GM21737 (cell line): ENCODE measurements around the gene CELSR3.

Source experiments
- ATAC-seq: cut with Tn5 transposase; IDR thresholded peaks from one replicate; pipeline ENCODE4 v1.9.1; 2021; ENCODE audit warnings: mild to moderate bottlenecking, moderate library complexity; ENCODE audit not compliant: unreplicated experiment

The CELSR3 gene

GRCh38 chr3:48686538-48687219 lies 24.0 kb upstream of the CELSR3 start:
- ATAC-seq: no peak

GRCh38 chr3:48685603-48686511 lies 23.2 kb upstream of the CELSR3 start, which contains the start of gene NCKIPSD:
Gene NCKIPSD, minus strand, starts transcription at chr3:48685915. Its CDS starts 108 bp downstream, at chr3:48685807.
- peak; percentile 71 for ATAC-seq

- ATAC-seq: peak; percentile 0
Observed at GRCh38 chr3:48685293-48685602, 22.6 kb upstream of the CELSR3 start.

GRCh38 chr3:48684480-48685143 lies 21.9 kb upstream of the CELSR3 start:
- no peak for ATAC-seq

DNA sequence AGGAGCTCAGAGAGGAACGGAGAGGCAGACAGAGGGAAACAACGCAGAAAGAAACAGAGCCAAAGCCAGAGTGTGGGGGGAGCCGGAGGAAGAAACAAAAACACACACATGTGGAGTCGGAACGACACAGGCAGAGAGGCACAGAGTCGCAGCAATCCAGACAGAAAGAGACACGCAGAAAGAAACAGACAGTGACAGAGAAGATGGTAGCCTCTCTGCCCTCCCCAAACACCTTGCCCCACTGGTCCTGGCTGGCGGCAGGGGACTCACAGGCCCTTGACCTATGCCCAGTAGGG lies 21.3 kb upstream of the CELSR3 start:
- ATAC-seq: no peak

DNA sequence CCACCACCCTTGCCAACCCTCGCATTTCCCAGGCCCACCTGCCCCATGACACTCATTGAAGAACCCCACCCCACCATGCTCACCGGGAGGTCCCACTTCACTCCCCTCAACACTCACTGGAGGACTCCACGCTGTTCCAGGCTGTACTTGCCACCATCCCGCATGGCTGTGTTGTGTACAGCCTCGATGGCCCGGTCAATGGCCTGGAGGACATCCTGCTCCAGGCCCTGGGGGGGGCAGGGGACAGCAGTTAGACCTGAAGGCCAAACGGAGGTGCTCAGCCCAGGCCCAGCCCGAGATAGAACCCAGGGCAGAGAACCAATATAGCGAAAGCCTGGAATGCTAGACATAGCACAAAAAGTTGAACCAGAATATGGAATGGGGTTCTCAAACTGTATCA lies 20.1 kb upstream of the CELSR3 start:
- ATAC-seq: no peak

- ATAC-seq: no peak
Observed at GRCh38 chr3:48681974-48682610, 19.4 kb upstream of the CELSR3 start.

GRCh38 chr3:48681541-48681880 lies 18.8 kb upstream of the CELSR3 start:
- ATAC-seq: no peak

GRCh38 chr3:48680811-48681540 lies 18.3 kb upstream of the CELSR3 start:
- ATAC-seq: no peak

DNA sequence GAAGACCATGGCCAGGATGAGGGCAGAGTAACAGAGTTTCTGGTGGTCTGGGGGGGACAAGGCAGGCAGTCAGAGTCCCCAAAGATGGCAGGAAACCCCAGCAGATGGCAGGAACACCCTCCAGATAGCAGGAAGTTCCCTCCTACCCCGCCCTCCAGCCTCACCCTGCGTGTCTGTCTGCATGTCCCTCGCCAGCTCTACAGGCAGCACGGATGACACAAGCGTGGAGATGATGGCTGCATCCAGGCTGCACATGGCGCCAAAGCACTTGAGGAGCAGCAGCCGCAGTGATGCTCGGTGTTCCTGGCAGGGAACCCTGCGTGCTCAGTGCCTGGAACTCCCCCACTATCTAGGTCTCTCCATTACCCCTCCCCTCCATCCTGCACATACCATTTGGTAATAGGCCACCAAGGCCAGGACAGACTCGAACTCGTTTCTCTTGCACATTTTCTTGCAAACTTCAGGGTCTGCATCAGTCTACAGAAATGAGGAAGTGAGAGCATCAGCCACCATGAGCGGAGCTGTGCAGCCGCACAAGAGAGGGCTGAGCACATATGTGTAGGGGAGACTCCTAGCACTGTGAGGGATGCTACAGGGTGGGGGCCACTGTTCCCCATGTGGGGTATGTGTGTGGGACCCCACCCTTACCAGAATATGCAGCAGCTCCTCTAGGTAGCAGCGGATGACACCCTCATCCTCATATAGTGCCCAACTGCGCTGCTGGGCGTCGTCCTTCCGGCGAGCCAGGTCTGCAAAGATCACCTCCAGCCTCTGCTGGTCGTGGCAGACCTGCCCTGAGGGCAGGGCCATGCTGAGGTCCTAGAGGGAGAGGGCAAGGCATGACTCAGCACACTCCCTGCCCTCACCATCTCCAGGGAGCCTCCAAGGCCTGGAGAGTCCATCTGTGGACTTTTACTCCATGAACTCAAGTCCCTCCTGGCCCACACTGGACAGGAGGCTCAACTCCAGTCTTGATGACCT lies 17.0 kb upstream of the CELSR3 start:
- no peak for ATAC-seq

DNA sequence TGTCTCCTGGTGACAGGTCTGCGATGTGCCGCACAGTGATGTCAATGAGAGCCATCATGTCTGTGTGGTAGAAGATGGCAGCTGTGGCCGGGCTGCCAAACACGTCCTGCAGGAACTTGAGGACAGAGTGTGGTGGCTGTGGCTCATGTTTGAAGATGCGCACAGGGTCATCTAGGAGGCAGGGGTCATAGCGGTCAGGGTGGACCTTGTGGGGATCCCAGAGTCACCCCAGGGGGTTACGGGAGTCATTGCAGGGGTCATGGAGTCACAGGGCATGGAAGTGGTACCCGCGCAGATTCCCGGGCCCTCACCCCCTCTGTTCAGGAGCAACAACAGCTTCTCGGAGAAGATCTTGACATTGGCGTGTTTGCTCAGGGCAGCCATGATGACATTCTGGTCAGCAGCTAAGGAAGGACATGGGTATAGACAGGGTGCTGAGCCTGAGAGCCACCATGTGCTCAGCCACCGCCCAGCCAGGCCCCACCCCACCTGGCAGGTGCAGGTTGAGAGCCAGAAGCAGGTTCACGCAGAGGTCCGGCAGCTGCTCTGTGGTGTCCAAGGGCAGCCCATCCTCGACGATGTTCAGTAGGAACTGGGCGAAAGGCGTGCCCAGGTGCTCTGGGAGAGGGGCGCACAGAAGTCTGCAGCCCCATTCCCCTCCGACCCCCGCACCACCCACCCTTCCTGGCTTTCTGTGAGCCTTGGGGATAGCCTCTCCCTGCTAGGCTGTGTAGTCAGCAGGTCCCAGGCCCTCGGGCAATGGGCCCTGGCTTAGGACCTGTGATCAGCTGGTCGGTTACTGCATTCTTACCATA lies 16.1 kb upstream of the CELSR3 start:
- ATAC-seq: no peak

- no peak for ATAC-seq
Observed at GRCh38 chr3:48678056-48678455, 15.4 kb upstream of the CELSR3 start.

GRCh38 chr3:48674505-48674904 lies 11.8 kb upstream of the CELSR3 start:
- ATAC-seq: no peak

GRCh38 chr3:48672522-48672921 lies 9.8 kb upstream of the CELSR3 start:
- ATAC-seq: no peak

- ATAC-seq: no peak
Observed at GRCh38 chr3:48664929-48665328, 2.2 kb upstream of the CELSR3 start.

- ATAC-seq: no peak
Observed at GRCh38 chr3:48664313-48664644, 1.6 kb upstream of the CELSR3 start.

DNA sequence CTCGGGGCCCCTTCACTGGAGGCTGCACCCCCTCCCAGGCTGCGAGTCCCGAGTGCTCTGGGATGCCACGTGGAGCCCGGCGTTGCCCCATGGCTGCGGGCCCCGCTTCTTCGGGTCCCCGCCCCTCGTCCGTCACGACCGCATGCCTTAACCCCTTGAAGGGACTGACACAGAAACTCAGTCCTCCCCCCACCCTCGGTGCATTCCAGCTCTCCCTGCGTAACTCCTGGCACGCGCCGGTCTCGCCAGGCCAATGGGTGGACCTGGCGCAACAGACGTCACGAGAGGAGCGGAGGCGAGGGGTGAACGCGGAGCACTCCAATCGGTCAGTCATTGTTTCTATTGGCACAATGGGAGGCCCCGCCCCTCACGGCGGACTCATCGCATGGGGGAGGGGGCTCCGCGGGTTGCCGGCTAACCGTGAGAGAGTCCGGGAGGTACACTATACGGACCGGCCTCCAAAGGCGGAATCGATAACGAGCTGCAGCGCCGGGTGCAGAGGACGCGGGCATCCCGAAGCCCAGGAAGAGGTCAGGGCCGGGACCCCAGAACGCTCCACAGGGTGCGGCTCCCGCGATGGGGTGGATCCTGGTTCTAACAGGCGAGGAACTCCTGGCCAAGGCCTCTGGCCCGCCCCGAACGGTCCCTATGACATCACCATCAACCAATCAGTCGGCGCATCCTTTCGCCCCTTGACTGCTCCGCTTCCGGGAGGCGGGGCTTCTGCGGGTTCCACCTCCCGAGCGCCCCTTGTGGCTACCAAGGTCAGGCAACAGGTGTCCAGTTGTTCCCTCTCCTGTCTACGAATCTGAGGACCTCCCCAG lies 1.0 kb upstream of the CELSR3 start:
- peak; percentile 90 for ATAC-seq

DNA sequence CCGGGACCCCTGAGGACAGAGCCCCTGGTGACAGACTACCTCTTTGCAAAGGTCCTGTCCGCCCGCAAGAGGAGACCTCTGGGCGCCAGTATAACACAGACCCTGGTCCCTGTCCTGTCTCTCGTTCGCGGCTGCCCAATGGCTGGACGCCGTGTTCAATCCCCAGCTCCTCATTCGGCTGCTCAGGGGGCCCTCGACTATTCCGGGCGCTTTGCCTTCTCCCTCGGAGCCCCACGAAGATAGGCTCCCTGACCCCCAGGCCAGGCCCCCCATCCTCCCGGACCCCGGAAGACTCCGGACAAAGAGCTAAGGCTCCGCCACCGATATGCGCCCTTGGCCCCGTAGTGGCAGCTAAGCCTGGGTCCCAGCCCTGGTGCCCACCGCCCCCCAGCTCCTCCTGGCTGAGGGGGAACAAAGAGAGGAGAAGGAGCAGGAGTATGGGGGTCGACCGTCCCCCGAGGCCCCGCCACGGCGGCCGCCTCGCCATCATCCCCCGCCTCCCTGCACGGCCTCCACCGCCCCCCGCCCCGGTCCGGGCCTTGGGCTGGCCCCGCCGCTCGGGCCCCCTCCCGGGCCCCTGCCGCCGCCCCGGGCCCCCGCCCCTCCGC lies 437 bp downstream of the CELSR3 start:
- ATAC-seq: no peak
